Vagina (tissue), 2 donors: ENCODE measurements around the gene BAAT. TPM values are rescaled to one million over a fixed set of nuclear protein-coding genes. Genes with fewer than 3 reads are reported as not detected.

ENCODE experiments used
- DNase-seq, 2 donors: peaks; one replicate each; pipeline ENCODE4 v3.0.0-alpha.2; 2017; ENCODE audit errors: extremely low spot score in 2 of 2
- H3K27ac ChIP-seq: fragments of 200-600 bp; sonication (generic); one replicate; pipeline ENCODE4 v1.5.1; 2019
- H3K27me3 ChIP-seq: fragments of 200-600 bp; sonication (generic); one replicate; pipeline ENCODE4 v1.5.1; 2019
- H3K36me3 ChIP-seq, 2 donors: fragments of 200-600 bp; sonication (generic); one replicate each; pipeline ENCODE4 v1.5.1; 2017 to 2019
- H3K4me1 ChIP-seq: fragments of 200-600 bp; sonication (generic); one replicate; pipeline ENCODE4 v1.5.1; 2019
- H3K4me3 ChIP-seq, 2 donors: fragments of 200-600 bp; sonication (generic); 1 replicate in 1 of 2; 2 replicates in 1 of 2; pipeline ENCODE4 v1.5.1; 2016 to 2019
- H3K9me3 ChIP-seq: fragments of 200-600 bp; sonication (generic); one replicate; pipeline ENCODE4 v1.5.1; 2019
- CTCF ChIP-seq, 3 experiments: fragments of 450-650 bp in 2 of 3; fragments of 200-600 bp in 1 of 3; sonication (generic) in 1 of 3; IDR thresholded peaks; one replicate each; pipeline ENCODE4 v1.5.1; 2017 to 2019; ENCODE audit warnings: antibody characterized with exemption in 3 of 3, mild to moderate bottlenecking in 2 of 3, moderate library complexity in 2 of 3
- POLR2A ChIP-seq, 2 donors: fragments of 450-650 bp; IDR thresholded peaks; one replicate each; pipeline ENCODE4 v1.6.1; 2017; ENCODE audit warnings: antibody characterized with exemption in 2 of 2, mild to moderate bottlenecking in 2 of 2, moderate library complexity in 2 of 2
- POLR2AphosphoS5 ChIP-seq, 2 donors: sonication (generic); formaldehyde crosslinking; IDR thresholded peaks; one replicate each; pipeline ENCODE4 v1.9.0; 2017; ENCODE audit warnings: antibody characterized with exemption in 2 of 2, mild to moderate bottlenecking in 2 of 2, low read depth in 1 of 2; ENCODE audit not compliant: insufficient read depth in 1 of 2
- intact Hi-C: fragments of 100-400 bp; cut with DNase I; formaldehyde crosslinking; loops from one replicate; pipeline ENCODE4 v1.15.1; 2023
- total RNA-seq: library from RNA; depleted of rRNA; stranded (reverse); fragments of >200 nt; gene quantifications from one replicate; pipeline ENCODE4 v1.2.3, GENCODE V29; 2016

The BAAT gene
- total RNA-seq, 1 donor from 2014 or later, result not detected

GRCh38 chr9:101418518-101419430, 34.0 kb upstream of the BAAT start:
- no peaks in the 10 kb centered on the region for H3K4me1 ChIP-seq
- H3K36me3 ChIP-seq, result no peaks in the 10 kb centered on the region
- H3K27me3 ChIP-seq, result no peaks in the 10 kb centered on the region
- H3K4me3 ChIP-seq, result no peak overlapping the region
- TF ChIP-seq POLR2AphosphoS5 (IDR thresholded peaks at IDR 0.05; ENCODE audit: insufficient read depth in 1 of 2, low read depth in 1 of 2), result no peak
- TF ChIP-seq POLR2A (IDR thresholded peaks at IDR 0.05), result no peak
- TF ChIP-seq CTCF (IDR thresholded peaks at IDR 0.05), result no peak
- no peak overlapping the region for H3K27ac ChIP-seq
- DNase-seq, result no peak
- H3K9me3 ChIP-seq, result peaks cover 22% of the 10 kb centered on the region
- intact Hi-C loops, result no loop called here

GRCh38 chr9:101417977-101418376, 33.2 kb upstream of the BAAT start:
- no peak for TF ChIP-seq CTCF (IDR thresholded peaks at IDR 0.05)
- no peak for TF ChIP-seq POLR2AphosphoS5 (IDR thresholded peaks at IDR 0.05; ENCODE audit: insufficient read depth in 1 of 2, low read depth in 1 of 2)
- no peak for TF ChIP-seq POLR2A (IDR thresholded peaks at IDR 0.05)
- Histone ChIP-seq H3K27ac (no peak overlapping the region), H3K9me3 (peaks cover 29% of the 10 kb centered on the region), H3K36me3 (no peaks in the 10 kb centered on the region), H3K27me3 (no peaks in the 10 kb centered on the region), H3K4me1 (no peaks in the 10 kb centered on the region), H3K4me3 (no peak overlapping the region)
- no peak for DNase-seq
- intact Hi-C loops, result no loop called here

- H3K9me3 ChIP-seq, result peaks cover 34% of the 10 kb centered on the region
- no peak for TF ChIP-seq POLR2AphosphoS5 (IDR thresholded peaks at IDR 0.05; ENCODE audit: insufficient read depth in 1 of 2, low read depth in 1 of 2)
- TF ChIP-seq CTCF (IDR thresholded peaks at IDR 0.05), result no peak
- no peak for TF ChIP-seq POLR2A (IDR thresholded peaks at IDR 0.05)
- intact Hi-C loops, result no loop called here
These were observed 32.6 kb upstream of the BAAT start for GRCh38 chr9:101417389-101417788.

GRCh38 chr9:101415578-101415977, 30.8 kb upstream of the BAAT start:
- H3K27me3 ChIP-seq, result no peaks in the 10 kb centered on the region
- H3K4me1 ChIP-seq, result no peaks in the 10 kb centered on the region
- TF ChIP-seq POLR2AphosphoS5 (IDR thresholded peaks at IDR 0.05; ENCODE audit: insufficient read depth in 1 of 2, low read depth in 1 of 2) (no peak), CTCF (IDR thresholded peaks at IDR 0.05) (no peak), POLR2A (IDR thresholded peaks at IDR 0.05) (no peak)
- H3K36me3 ChIP-seq, result peaks cover 0 to 3% of the 10 kb centered on the region in 2 donors
- intact Hi-C loops, result no loop called here
- peaks cover 52% of the 10 kb centered on the region for H3K9me3 ChIP-seq
- H3K27ac ChIP-seq, result no peak overlapping the region
- no peak overlapping the region for H3K4me3 ChIP-seq
- no peak for DNase-seq

More at GRCh38 chr9:101417389-101417788, 32.6 kb upstream of the BAAT start:
- H3K4me1 ChIP-seq, result no peaks in the 10 kb centered on the region
- DNase-seq, result no peak
- no peak overlapping the region for H3K4me3 ChIP-seq
- H3K27me3 ChIP-seq, result no peaks in the 10 kb centered on the region
- no peak overlapping the region for H3K27ac ChIP-seq
- H3K36me3 ChIP-seq, result no peaks in the 10 kb centered on the region

GRCh38 chr9:101414839-101415238, 30.0 kb upstream of the BAAT start:
- no peak for TF ChIP-seq POLR2A (IDR thresholded peaks at IDR 0.05)
- no peak for TF ChIP-seq POLR2AphosphoS5 (IDR thresholded peaks at IDR 0.05; ENCODE audit: insufficient read depth in 1 of 2, low read depth in 1 of 2)
- no peak for TF ChIP-seq CTCF (IDR thresholded peaks at IDR 0.05)
- Histone ChIP-seq H3K9me3 (peaks cover 59% of the 10 kb centered on the region), H3K4me1 (no peaks in the 10 kb centered on the region), H3K27me3 (no peaks in the 10 kb centered on the region), H3K27ac (no peak overlapping the region), H3K4me3 (no peak overlapping the region), H3K36me3 (peaks cover 0 to 5% of the 10 kb centered on the region in 2 donors)
- DNase-seq, result no peak
- intact Hi-C loops, result no loop called here
